HepG2 (cell line): ENCODE results near the gene SNX22. TPM values are rescaled to one million over a fixed set of nuclear protein-coding genes. Genes with fewer than 3 reads are reported as not detected.

ENCODE experiments used
- ATAC-seq: fragments of 200-7000 bp; cut with Tn5 transposase; 3 replicates; pipeline ENCODE4 v1.9.1; 2020; ENCODE audit warnings: mild to moderate bottlenecking, moderate library complexity
- Bru-seq: library from RNA; stranded (reverse); fragments of 400-500 nt; gene quantifications from one replicate; lab custom pipeline; 2021; lab: Mats Ljungman, UMichigan
- BruChase-seq, 2 experiments: library from RNA; stranded (reverse); fragments of 400-500 nt; gene quantifications; one replicate each; lab custom pipeline; 2021; lab: Mats Ljungman, UMichigan
- BruUV-seq: library from RNA; stranded (reverse); fragments of 400-500 nt; replicated peaks from 2 replicates; lab custom pipeline; 2021; lab: Mats Ljungman, UMichigan
- CTCF ChIA-PET: fragments of 300-600 bp; formaldehyde crosslinking; extraction: SDS; loops from one replicate; lab custom pipeline; 2021; ENCODE audit warnings: low total read pairs, inconsistent platforms, low intra/inter-chr PET ratio; lab: Yijun Ruan, JAX
- POLR2A ChIA-PET: fragments of 350-600 bp; sonication (Branson Sonifier 250); formaldehyde crosslinking; loops from one replicate; lab custom pipeline; 2020; ENCODE audit warnings: antibody characterized with exemption, inconsistent platforms; lab: Yijun Ruan, JAX
- DNase-seq: peaks from one replicate; pipeline ENCODE4 v3.0.0-alpha.2; 2015; ENCODE audit warnings: low spot score
- FAIRE-seq: peaks from 3 replicates; lab custom pipeline; 2011; peaks lifted over from hg19 to GRCh38; lab: Jason Lieb, UNC
- H2AFZ ChIP-seq: one replicate; pipeline ENCODE4 v1.6.1; 2011; ENCODE audit warnings: low read length, inconsistent platforms
- H3K27ac ChIP-seq: fragments of 300-600 bp; 3 replicates; pipeline ENCODE4 v1.8.0; 2011; ENCODE audit warnings: mixed run types, mild to moderate bottlenecking, mixed read lengths, low read length, inconsistent platforms; ENCODE audit not compliant: insufficient read depth; ENCODE audit errors: extremely low read length
- H3K27me3 ChIP-seq, 2 experiments: fragments of 200-600 bp in 1 of 2; 2 replicates in 1 of 2; 3 replicates in 1 of 2; pipeline versions ENCODE4 v1.6.0 to v1.8.0; 2011; ENCODE audit warnings: low read length in 2 of 2, mild to moderate bottlenecking in 2 of 2, moderate library complexity in 2 of 2, inconsistent platforms in 1 of 2; ENCODE audit not compliant: insufficient read depth in 2 of 2, control insufficient read depth in 1 of 2
- H3K36me3 ChIP-seq, 2 experiments: fragments of 200-600 bp in 1 of 2; replicated peaks in 1 of 2; 2 replicates in 1 of 2; 3 replicates in 1 of 2; pipeline versions ENCODE4 v1.5.1 to v1.8.0; 2011; ENCODE audit warnings: low read length in 2 of 2, inconsistent platforms in 1 of 2; ENCODE audit not compliant: insufficient read depth in 2 of 2, control insufficient read depth in 1 of 2
- H3K4me1 ChIP-seq: 2 replicates; pipeline ENCODE4 v1.5.1; 2012; ENCODE audit warnings: low read length, inconsistent platforms; ENCODE audit not compliant: insufficient read depth
- H3K4me2 ChIP-seq: 2 replicates; pipeline ENCODE4 v1.6.0; 2011; ENCODE audit warnings: low read depth, low read length, inconsistent platforms
- H3K4me3 ChIP-seq, 3 experiments: fragments of 200-600 bp in 1 of 3; sonication (generic), shearing (Covaris generic) in 1 of 3; replicated peaks in 1 of 3; 2 replicates each; pipeline ENCODE4 v1.5.1; 2011 to 2016; ENCODE audit warnings: low read length in 3 of 3, inconsistent platforms in 2 of 3, low read depth in 2 of 3, mild to moderate bottlenecking in 2 of 3, control low read depth in 1 of 3, mixed read lengths in 1 of 3; ENCODE audit not compliant: insufficient read depth in 1 of 3
- H3K79me2 ChIP-seq: one replicate; pipeline ENCODE4 v1.6.1; 2011; ENCODE audit warnings: low read length, inconsistent platforms; ENCODE audit not compliant: insufficient read depth
- H3K9ac ChIP-seq: 2 replicates; pipeline ENCODE4 v1.6.0; 2011; ENCODE audit warnings: mild to moderate bottlenecking, low read depth, low read length, inconsistent platforms; ENCODE audit not compliant: insufficient read depth
- H3K9me3 ChIP-seq: 2 replicates; pipeline ENCODE4 v1.5.1; 2012; ENCODE audit warnings: mild to moderate bottlenecking, low read length
- H4K20me1 ChIP-seq: 2 replicates; pipeline ENCODE4 v1.6.0; 2011; ENCODE audit warnings: inconsistent platforms, mild to moderate bottlenecking, low read length, moderate library complexity; ENCODE audit not compliant: insufficient read depth
- HOXA3 ChIP-seq: sonication (generic); formaldehyde crosslinking; IDR thresholded peaks from 2 replicates; pipeline ENCODE4 v1.5.0; 2020; ENCODE audit warnings: missing genetic modification reagents
- KDM5B ChIP-seq: sonication (generic); formaldehyde crosslinking; IDR thresholded peaks from 2 replicates; pipeline ENCODE4 v1.4.0; 2020; ENCODE audit warnings: missing genetic modification reagents, mild to moderate bottlenecking, borderline replicate concordance
- PPARG ChIP-seq: conservative IDR thresholded peaks from 2 replicates; pipeline ENCODE4 v1.6.1; 2016; ENCODE audit warnings: missing biosample characterization, missing genetic modification reagents
- RBFOX2 ChIP-seq: fragments of 200-400 bp; formaldehyde crosslinking; IDR thresholded peaks from 2 replicates; pipeline ENCODE4 v1.6.1; 2017; ENCODE audit warnings: low read depth, mild to moderate bottlenecking, low read length
- TFDP1 ChIP-seq: IDR thresholded peaks from 2 replicates; pipeline ENCODE4 v1.6.1; 2016; ENCODE audit warnings: missing compliant biosample characterization, missing genetic modification reagents, borderline replicate concordance
- ZBED4 ChIP-seq: sonication (generic); formaldehyde crosslinking; IDR thresholded peaks from 2 replicates; pipeline ENCODE4 v1.4.0; 2020; ENCODE audit warnings: missing genetic modification reagents, borderline replicate concordance
- ZBTB49 ChIP-seq: sonication (generic); formaldehyde crosslinking; IDR thresholded peaks from 2 replicates; pipeline ENCODE4 v1.4.0; 2020; ENCODE audit warnings: missing genetic modification reagents, borderline replicate concordance
- ZNF556 ChIP-seq: sonication (generic); formaldehyde crosslinking; IDR thresholded peaks from 2 replicates; pipeline ENCODE4 v1.4.0; 2020; ENCODE audit warnings: mild to moderate bottlenecking, missing genetic modification reagents, borderline replicate concordance
- ZNF883 ChIP-seq: sonication (generic); formaldehyde crosslinking; IDR thresholded peaks from 2 replicates; pipeline ENCODE4 v1.5.1; 2020; ENCODE audit warnings: mild to moderate bottlenecking, missing genetic modification reagents; ENCODE audit errors: not compliant biosample characterization
- WGBS: methylation state at CpG from one replicate; pipeline ENCODE4 v1.1.6; 2017; ENCODE audit warnings: low lambda C conversion rate; 5-methylcytosine and 5-hydroxymethylcytosine counted together
- in situ Hi-C: cut with HindIII; loops from 2 replicates; pipeline ENCODE4 v1.10.0; 2017; ENCODE audit warnings: low pct_unique_long_range_greater_than_20kb; ENCODE audit not compliant: extremely low pct_ligation_motif_present
- intact Hi-C: fragments of 100-400 bp; cut with micrococcal nuclease; formaldehyde crosslinking; loops from one replicate; pipeline ENCODE4 v1.10.0; 2022; ENCODE audit not compliant: unreplicated experiment
- long read RNA-seq, 2 experiments: library from RNA in 1 of 2; library from polyadenylated mRNA in 1 of 2; stranded (forward) in 1 of 2; unstranded in 1 of 2; transcript quantifications; one replicate each; pipeline ENCODE4 v2.0.0, GENCODE V29; 2019 to 2022
- polyA minus RNA-seq, 3 experiments: library from RNA; depleted of rRNA, polyadenylated mRNA; stranded (reverse); fragments of >200 nt; gene quantifications; 2 replicates each; pipeline ENCODE4 v1.2.3, GENCODE V29; 2011; ENCODE audit warnings: low replicate concordance in 1 of 3
- polyA plus RNA-seq, 8 experiments: library from polyadenylated mRNA; depleted of rRNA in 3 of 8; stranded (reverse) in 7 of 8; unstranded in 1 of 8; fragments of >200 nt; fragmentation: Illumina TruSeq in 4 of 8; extraction: Trizol in 4 of 8; gene quantifications; 2 replicates each; pipeline versions ENCODE4 v1.2.1 to v1.2.3, GENCODE V29; 2011 to 2016; ENCODE audit warnings: low read depth in 4 of 8, missing spikeins in 1 of 8, mixed read lengths in 1 of 8; ENCODE audit not compliant: insufficient read depth in 1 of 8
- total RNA-seq, 5 experiments: library from RNA; depleted of rRNA; stranded (reverse); fragments of >200 nt; fragmentation: Illumina TruSeq; extraction: Trizol; gene quantifications; 2 replicates each; pipeline ENCODE4 v1.2.3, GENCODE V29; 2016; ENCODE audit warnings: low read depth in 1 of 5

The SNX22 gene
- total RNA-seq (2016; rRNA removed; fragmentation: Illumina TruSeq; extraction: Trizol) (3.1 and 5.5 TPM in 2 replicates), polyA plus RNA-seq (2011; rRNA removed) (2.3 and 2.4 TPM in 2 replicates), polyA minus RNA-seq (2011; rRNA and poly(A)+ RNA removed; ENCODE audit: low replicate concordance) (0.68 and 5.4 TPM in 2 replicates), Bru-seq, nascent RNA (percentile 68 among the genes with signal in this experiment), BruChase-seq, experiment 1, labeled RNA remaining after a 6-hour chase (percentile 53 among the genes with signal in this experiment), BruChase-seq, experiment 2, labeled RNA remaining after a 2-hour chase (percentile 55 among the genes with signal in this experiment)
- 1.2 TPM in 2 replicates for total RNA-seq (2016; cell fraction: cytosol; rRNA removed; fragmentation: Illumina TruSeq; extraction: Trizol; ENCODE audit: low read depth)
- total RNA-seq (2016; cell fraction: insoluble cytoplasmic fraction; rRNA removed; fragmentation: Illumina TruSeq; extraction: Trizol) = 3.8 and 4.8 TPM in 2 replicates
- total RNA-seq (2016; cell fraction: membrane; rRNA removed; fragmentation: Illumina TruSeq; extraction: Trizol) = 1.7 and 2.0 TPM in 2 replicates
- total RNA-seq (2016; cell fraction: nucleus; rRNA removed; fragmentation: Illumina TruSeq; extraction: Trizol) = 5.3 and 5.7 TPM in 2 replicates
- polyA plus RNA-seq (2011; cell fraction: cytosol; rRNA removed) = 1.00 and 1.3 TPM in 2 replicates
- polyA plus RNA-seq (2011; cell fraction: nucleus; rRNA removed) = 10.3 and 12.4 TPM in 2 replicates
- 2.3 and 2.6 TPM in 2 replicates for polyA plus RNA-seq (2012)
- 1.4 TPM in 2 replicates for polyA plus RNA-seq (2016; cell fraction: cytosol; fragmentation: Illumina TruSeq; extraction: Trizol; ENCODE audit: low read depth)
- polyA plus RNA-seq (2016; cell fraction: insoluble cytoplasmic fraction; fragmentation: Illumina TruSeq; extraction: Trizol; ENCODE audit: low read depth) = 3.3 and 4.2 TPM in 2 replicates
- 1.9 and 2.2 TPM in 2 replicates for polyA plus RNA-seq (2016; cell fraction: membrane; fragmentation: Illumina TruSeq; extraction: Trizol; ENCODE audit: low read depth)
- polyA plus RNA-seq (2016; cell fraction: nucleus; fragmentation: Illumina TruSeq; extraction: Trizol; ENCODE audit: insufficient read depth, low read depth) = 11.9 and 12.0 TPM in 2 replicates
- polyA minus RNA-seq (2011; cell fraction: cytosol; rRNA and poly(A)+ RNA removed) = 0.40 and 1.1 TPM in 2 replicates
- polyA minus RNA-seq (2011; cell fraction: nucleus; rRNA and poly(A)+ RNA removed) = 7.0 TPM in 2 replicates
- long read RNA-seq, experiment 1 = 0 reads
- long read RNA-seq, experiment 2, partial matches to known transcripts = 0 of 10 reads
- long read RNA-seq, experiment 2, other reads (novel, unspliced or antisense) = 9 of 10 reads

- ChIA-PET POLR2A (interaction anchor here (2.8 to 4.1 kb wide), 2 partner anchors 11 to 59 kb away, joined by 14 to 52 read pairs; partner anchors contain the start of genes CIAO2A and PPIB), CTCF (no interaction called here)
- H3K4me3 ChIP-seq = peak within 1 kb of the TSS; percentile 80 to 90 (median 84)
- DNase-seq (no peak), FAIRE-seq (no peak), ATAC-seq (peak; percentile 29)
- H3K79me2 ChIP-seq = no peaks in the 10 kb centered on the region
- no peaks in the 10 kb centered on the region for H3K27me3 ChIP-seq
- no TSS peak for BruUV-seq
- peaks cover 10 to 13% of the 10 kb centered on the region in 2 experiments for H3K36me3 ChIP-seq
- peak within 1 kb of the TSS; percentile 80 for H3K4me2 ChIP-seq
- in situ Hi-C loops (loop anchor here (5.0 kb wide), 1 partner anchor 55 kb away; the partner anchor contains the start of gene SNX1), intact Hi-C loops (loop anchor here (2.0 kb wide), 1 partner anchor 55 kb away; no protein-coding TSS in a partner anchor)
- H3K9me3 ChIP-seq = no peaks in the 10 kb centered on the region
- H3K4me1 ChIP-seq = peaks cover 50% of the 10 kb centered on the region
- H2AFZ ChIP-seq = no peak within 1 kb of the TSS
- 0% methylated on average over 5 of the region's 83 CpGs for WGBS
- peaks cover 21% of the 10 kb centered on the region for H4K20me1 ChIP-seq
- peak within 1 kb of the TSS; percentile 72 for H3K9ac ChIP-seq
- peak within 1 kb of the TSS; percentile 17 for H3K27ac ChIP-seq
- TF ChIP-seq ZNF556 (CRISPR knock-in tag) = peak; percentile 26; the same call in 1 of the 2 replicates
- no peak for TF ChIP-seq ZBTB49 (CRISPR knock-in tag)
- peak; percentile 45; the same call in 1 of the 2 replicates for TF ChIP-seq TFDP1
- peak; percentile 52 for TF ChIP-seq RBFOX2
- TF ChIP-seq HOXA3 (CRISPR knock-in tag) = peak; percentile 31; the same call in 1 of the 2 replicates
- TF ChIP-seq PPARG (CRISPR knock-in tag) = no peak
- TF ChIP-seq ZNF883 (CRISPR knock-in tag) = no peak
- TF ChIP-seq ZBED4 (CRISPR knock-in tag) = no peak
- TF ChIP-seq KDM5B (CRISPR knock-in tag) = peak; percentile 71
Measured at GRCh38 chr15:64151727-64152506, at the start of gene SNX22. Gene SNX22, plus strand, starts transcription at chr15:64151731. Its CDS starts 45 bp downstream, at chr15:64151776.
